ENCODE data around the gene FOXJ3.

The FOXJ3 gene

DNA sequence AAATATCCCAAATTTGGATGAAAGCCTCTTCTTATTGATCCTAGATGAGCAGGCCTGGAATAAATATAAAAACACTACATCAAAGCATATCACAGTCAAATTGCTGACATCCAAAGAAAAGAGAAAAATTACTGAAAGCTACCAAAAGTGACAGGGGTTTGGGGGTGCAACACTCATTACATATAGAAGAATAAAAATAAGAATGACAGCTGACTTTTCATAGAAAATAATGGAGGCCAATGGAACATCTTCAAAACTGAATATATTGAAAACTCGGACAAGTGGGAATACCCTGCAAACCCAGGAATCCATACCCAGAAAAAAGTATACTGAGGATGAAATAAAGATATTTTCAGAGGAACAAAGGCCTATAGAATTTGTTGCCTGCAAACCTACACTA, 84.0 kb downstream of the FOXJ3 start:
- no peak overlapping the region for H3K4me3 ChIP-seq (ENCODE audit: control insufficient read depth, low read depth, low read length)
- no peak for DNase-seq (ENCODE audit: low read depth)
- TF ChIP-seq, protein P1, sequence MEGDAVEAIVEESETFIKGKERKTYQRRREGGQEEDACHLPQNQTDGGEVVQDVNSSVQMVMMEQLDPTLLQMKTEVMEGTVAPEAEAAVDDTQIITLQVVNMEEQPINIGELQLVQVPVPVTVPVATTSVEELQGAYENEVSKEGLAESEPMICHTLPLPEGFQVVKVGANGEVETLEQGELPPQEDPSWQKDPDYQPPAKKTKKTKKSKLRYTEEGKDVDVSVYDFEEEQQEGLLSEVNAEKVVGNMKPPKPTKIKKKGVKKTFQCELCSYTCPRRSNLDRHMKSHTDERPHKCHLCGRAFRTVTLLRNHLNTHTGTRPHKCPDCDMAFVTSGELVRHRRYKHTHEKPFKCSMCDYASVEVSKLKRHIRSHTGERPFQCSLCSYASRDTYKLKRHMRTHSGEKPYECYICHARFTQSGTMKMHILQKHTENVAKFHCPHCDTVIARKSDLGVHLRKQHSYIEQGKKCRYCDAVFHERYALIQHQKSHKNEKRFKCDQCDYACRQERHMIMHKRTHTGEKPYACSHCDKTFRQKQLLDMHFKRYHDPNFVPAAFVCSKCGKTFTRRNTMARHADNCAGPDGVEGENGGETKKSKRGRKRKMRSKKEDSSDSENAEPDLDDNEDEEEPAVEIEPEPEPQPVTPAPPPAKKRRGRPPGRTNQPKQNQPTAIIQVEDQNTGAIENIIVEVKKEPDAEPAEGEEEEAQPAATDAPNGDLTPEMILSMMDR (conservative IDR thresholded peaks at IDR 0.05; ENCODE audit: control insufficient read depth, insufficient read depth, low read depth, low read length): no peak

DNA sequence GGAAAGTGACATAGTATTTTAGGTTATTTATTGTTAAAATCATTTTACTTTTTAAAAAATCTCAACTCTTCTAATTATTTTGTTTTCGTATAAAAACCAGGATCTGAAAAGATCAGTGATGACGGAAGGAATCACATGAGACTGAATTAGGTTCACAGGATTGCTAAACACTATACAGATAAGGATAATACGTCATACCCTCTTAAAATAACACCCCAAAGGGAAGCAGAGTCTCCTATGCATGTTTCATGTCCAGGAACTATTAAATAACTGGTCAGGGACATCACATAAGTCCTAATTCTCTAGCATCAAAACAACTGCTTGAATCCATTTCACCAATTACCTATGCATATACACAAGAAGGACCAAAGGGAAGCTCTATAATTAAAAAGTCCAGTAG, 84.9 kb downstream of the FOXJ3 start:
- TF ChIP-seq, protein P1 (conservative IDR thresholded peaks at IDR 0.05; ENCODE audit: control insufficient read depth, insufficient read depth, low read depth, low read length): no peak
- no peak for DNase-seq (ENCODE audit: low read depth)
- H3K4me3 ChIP-seq (ENCODE audit: control insufficient read depth, low read depth, low read length): no peak overlapping the region

DNA sequence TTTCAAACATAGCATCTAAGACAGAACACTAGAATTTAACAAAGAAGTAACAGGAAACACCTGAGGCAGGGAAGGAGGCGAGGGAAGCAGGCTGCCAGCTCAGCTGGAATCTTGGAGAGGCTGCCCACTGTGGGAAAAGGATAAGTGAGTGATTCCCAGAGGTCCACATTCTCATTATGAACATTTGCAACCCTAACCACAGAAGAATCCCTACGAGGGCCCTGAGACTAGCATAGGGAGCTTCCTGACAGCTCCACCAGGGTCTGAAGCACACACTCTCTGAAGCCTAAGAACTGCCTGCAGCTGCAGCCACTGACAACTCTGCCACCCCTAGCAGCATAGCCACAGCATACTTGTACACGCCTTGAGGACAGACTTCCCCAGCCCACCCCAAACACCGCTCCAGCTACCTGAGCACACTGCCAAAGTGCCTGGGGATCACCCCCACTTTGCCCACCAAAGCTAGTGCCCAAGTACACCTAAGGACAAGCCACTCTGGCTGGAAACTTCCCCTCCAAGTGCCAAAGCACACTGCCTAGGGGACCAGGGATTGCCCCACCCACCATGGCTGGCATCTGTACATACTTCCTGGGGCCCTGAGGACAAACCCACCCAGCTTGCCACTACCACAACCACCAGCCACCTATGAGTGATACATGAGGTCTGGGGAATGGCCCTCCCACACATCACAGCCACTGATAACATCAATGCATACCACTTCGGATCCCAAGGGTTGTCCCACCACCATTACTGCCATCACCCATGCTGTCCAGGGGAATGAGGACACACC, 93.9 kb downstream of the FOXJ3 start:
- no peak overlapping the region for H3K4me3 ChIP-seq (ENCODE audit: control insufficient read depth, low read depth, low read length)
- peak; percentile 57 for DNase-seq (ENCODE audit: low read depth)
- TF ChIP-seq, protein P1 (conservative IDR thresholded peaks at IDR 0.05; ENCODE audit: control insufficient read depth, insufficient read depth, low read depth, low read length): no peak

DNA sequence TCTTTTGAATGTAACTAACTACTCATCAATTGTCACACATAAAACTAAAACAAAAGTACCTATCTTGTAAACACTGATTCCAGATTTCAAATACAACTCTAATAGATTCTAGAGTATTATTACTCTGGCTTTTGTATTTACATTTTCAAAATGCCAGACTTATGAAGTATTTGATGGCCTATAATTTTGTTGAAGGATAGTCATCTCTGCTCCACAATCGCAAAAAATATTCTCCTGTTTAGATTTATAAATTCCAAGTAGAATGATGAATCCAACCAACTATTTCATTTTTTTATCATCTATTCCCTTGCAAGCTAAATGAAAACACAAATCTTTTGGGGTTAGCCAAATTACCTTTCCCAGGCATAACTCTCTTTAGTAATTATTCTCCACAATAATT, 95.5 kb downstream of the FOXJ3 start:
- no peak for DNase-seq (ENCODE audit: low read depth)

DNA sequence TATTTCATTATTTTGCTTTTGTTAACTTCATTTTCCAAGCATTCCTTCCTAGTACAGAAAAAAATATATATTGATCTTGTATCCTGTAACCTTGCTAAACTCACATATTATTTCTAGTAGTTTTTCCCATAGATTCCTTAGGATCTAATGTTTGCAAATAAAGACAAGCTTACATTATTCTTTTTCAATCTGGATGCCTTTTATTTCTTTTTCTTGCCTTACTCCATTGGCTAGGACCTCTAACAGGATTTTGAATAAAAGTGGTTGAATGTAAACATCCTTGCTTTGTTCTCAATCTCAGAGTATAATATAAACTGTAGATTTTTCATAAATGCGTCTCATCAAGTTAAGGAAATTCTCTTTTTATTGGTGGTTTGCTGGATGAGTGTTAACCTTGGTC, 96.0 kb downstream of the FOXJ3 start:
- no peak for DNase-seq (ENCODE audit: low read depth)
- TF ChIP-seq, protein P1 (conservative IDR thresholded peaks at IDR 0.05; ENCODE audit: control insufficient read depth, insufficient read depth, low read depth, low read length): no peak
- H3K4me3 ChIP-seq (ENCODE audit: control insufficient read depth, low read depth, low read length): no peak overlapping the region

More for the DNA sequence above, 95.5 kb downstream of the FOXJ3 start:
- no peak overlapping the region for H3K4me3 ChIP-seq (ENCODE audit: control insufficient read depth, low read depth, low read length)
- TF ChIP-seq, protein P1 (conservative IDR thresholded peaks at IDR 0.05; ENCODE audit: control insufficient read depth, insufficient read depth, low read depth, low read length): no peak

DNA sequence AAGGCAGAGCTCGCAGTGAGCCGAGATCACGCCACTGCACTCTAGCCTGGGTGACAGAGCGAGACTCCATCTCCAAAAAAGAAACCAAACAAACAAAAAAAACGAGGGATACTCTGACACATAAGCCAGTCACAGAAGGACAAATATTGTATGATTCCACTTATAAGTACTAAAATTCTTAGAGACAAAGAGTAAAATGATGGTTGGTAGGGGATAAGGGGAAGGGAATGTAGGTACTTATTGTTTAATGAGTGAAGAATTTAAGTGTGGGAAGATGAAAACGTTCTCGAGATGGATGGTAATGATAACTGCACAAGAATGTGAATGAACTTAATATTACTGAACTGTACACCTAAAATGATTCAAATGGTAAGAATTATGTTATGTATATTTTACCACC, 103.8 kb downstream of the FOXJ3 start:
- DNase-seq (ENCODE audit: low read depth): no peak
- no peak overlapping the region for H3K4me3 ChIP-seq (ENCODE audit: control insufficient read depth, low read depth, low read length)
- TF ChIP-seq, protein P1 (conservative IDR thresholded peaks at IDR 0.05; ENCODE audit: control insufficient read depth, insufficient read depth, low read depth, low read length): no peak

All from fibroblast of mammary gland (primary cell).